Mammary epithelial cell (primary cell): ENCODE measurements around the gene EHMT1.

Experiments used
- EZH2 ChIP-seq: IDR thresholded peaks from 2 replicates; pipeline ENCODE4 v1.6.1; 2012; ENCODE audit warnings: low read length, inconsistent platforms, borderline replicate concordance
- TF ChIP-seq, protein P1 (sequence below), 2 donors: IDR thresholded peaks in 1 of 2; conservative IDR thresholded peaks in 1 of 2; 2 replicates each; pipeline ENCODE4 v1.5.1; 2011 to 2012; ENCODE audit warnings: inconsistent platforms in 2 of 2, low read length in 2 of 2, mild to moderate bottlenecking in 2 of 2, control low read depth in 1 of 2, low read depth in 1 of 2; ENCODE audit not compliant: insufficient read depth in 1 of 2; ENCODE audit errors: extremely low read depth in 1 of 2

DNA sequence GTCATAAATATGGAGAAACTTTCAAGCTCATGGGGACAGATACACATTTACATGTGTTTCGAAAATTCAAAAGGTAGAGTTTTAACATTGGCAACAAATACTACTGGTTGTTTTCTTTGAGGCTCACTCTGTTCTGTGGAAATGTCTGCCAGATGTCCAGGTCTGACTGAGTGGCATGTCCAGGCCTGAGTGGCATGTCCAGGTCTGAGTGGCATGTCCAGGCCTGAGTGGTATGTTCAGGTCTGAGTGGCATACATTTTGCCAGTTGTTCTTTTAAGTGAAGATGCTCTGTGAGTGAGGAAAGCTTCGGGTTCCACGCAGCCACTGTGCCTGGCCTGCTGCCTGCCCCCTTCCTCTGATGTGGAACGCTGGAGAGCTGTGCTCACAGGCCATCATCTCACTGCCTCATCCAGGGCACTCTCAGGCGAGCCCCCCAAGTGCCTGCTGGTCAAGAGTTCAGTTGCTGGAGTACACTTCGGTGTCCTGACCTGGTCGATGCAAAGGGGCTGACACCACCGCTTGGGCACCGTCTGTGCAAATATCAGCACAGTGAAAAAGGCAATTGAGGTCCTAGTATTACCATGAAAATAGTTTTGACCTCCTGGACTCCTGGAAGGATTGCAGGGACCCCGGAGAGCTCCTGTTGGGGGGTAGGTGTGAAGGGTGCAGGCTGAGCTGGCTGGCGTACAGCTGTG, 89.9 kb downstream of the EHMT1 start:
- TF ChIP-seq, protein P1, sequence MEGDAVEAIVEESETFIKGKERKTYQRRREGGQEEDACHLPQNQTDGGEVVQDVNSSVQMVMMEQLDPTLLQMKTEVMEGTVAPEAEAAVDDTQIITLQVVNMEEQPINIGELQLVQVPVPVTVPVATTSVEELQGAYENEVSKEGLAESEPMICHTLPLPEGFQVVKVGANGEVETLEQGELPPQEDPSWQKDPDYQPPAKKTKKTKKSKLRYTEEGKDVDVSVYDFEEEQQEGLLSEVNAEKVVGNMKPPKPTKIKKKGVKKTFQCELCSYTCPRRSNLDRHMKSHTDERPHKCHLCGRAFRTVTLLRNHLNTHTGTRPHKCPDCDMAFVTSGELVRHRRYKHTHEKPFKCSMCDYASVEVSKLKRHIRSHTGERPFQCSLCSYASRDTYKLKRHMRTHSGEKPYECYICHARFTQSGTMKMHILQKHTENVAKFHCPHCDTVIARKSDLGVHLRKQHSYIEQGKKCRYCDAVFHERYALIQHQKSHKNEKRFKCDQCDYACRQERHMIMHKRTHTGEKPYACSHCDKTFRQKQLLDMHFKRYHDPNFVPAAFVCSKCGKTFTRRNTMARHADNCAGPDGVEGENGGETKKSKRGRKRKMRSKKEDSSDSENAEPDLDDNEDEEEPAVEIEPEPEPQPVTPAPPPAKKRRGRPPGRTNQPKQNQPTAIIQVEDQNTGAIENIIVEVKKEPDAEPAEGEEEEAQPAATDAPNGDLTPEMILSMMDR (conservative IDR thresholded peaks at IDR 0.05 in 1 of 2, IDR thresholded peaks at IDR 0.05 in 1 of 2; ENCODE audit: extremely low read depth in 1 of 2, insufficient read depth in 1 of 2, low read depth in 1 of 2, low read length in 2 of 2): no peak
- no peak for TF ChIP-seq EZH2
